ENCODE measurements around the gene DPP10.

Gene DPP10

GRCh38 chr2:115574667-115575066, 1132.2 kb downstream of the DPP10 start:
- ChIA-PET CTCF (no interaction called here), POLR2A (no interaction called here)
- H3K9me3 ChIP-seq (ENCODE audit: control insufficient read depth, insufficient read depth, low read depth, low read length): no peaks in the 10 kb centered on the region
- H3K27ac ChIP-seq (ENCODE audit: extremely low read depth, low read depth, low read length): no peak overlapping the region
- no peak for TF ChIP-seq ZNF610 (tag by site-specific recombination; IDR thresholded peaks at IDR 0.05; ENCODE audit: borderline replicate concordance)
- no peaks in the 10 kb centered on the region for H3K36me3 ChIP-seq (ENCODE audit: control insufficient read depth in 2 of 2, insufficient read depth in 1 of 2, low read length in 2 of 2)
- no peak overlapping the region for H3K4me3 ChIP-seq (ENCODE audit: low read depth, low read length)
- no peaks in the 10 kb centered on the region for H3K4me1 ChIP-seq (ENCODE audit: control insufficient read depth, insufficient read depth, low read length)

DNA sequence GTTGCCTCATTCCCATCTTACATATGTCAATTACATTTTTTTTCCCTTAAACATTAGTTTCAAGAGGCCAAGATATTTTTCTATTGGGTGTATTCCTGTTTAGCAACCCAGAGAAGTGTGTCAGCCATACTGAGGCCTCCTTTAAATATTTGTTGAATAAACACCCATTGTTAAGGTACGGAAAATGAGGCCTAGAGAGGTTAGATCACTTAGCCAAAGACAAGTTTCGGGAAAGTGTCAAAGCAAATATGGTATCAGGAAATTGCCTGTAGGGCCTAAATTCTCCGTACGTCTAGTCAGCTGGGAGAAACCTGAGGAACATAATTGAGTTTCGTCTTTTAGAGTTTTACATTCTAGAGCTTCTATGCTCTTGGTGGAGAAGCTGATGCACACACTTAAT, 1138.3 kb downstream of the DPP10 start:
- no peak overlapping the region for H3K27ac ChIP-seq (ENCODE audit: extremely low read depth, low read depth, low read length)
- H3K9me3 ChIP-seq (ENCODE audit: control insufficient read depth, insufficient read depth, low read depth, low read length): no peaks in the 10 kb centered on the region
- H3K4me1 ChIP-seq (ENCODE audit: control insufficient read depth, insufficient read depth, low read length): no peaks in the 10 kb centered on the region
- POLR2A ChIA-PET: no interaction called here
- no peaks in the 10 kb centered on the region for H3K36me3 ChIP-seq (ENCODE audit: control insufficient read depth in 2 of 2, insufficient read depth in 1 of 2, low read length in 2 of 2)
- TF ChIP-seq BCL11B (tag by site-specific recombination; IDR thresholded peaks at IDR 0.05; ENCODE audit: low read depth) (no peak), YY1 (tag by site-specific recombination; IDR thresholded peaks at IDR 0.05) (no peak), ZNF677 (tag by site-specific recombination; IDR thresholded peaks at IDR 0.05) (no peak), PRDM4 (tag by site-specific recombination; IDR thresholded peaks at IDR 0.05) (no peak), ZNF624 (tag by site-specific recombination; IDR thresholded peaks at IDR 0.05) (no peak), ZNF133 (tag by site-specific recombination; IDR thresholded peaks at IDR 0.05) (no peak), KLF16 (tag by site-specific recombination; IDR thresholded peaks at IDR 0.05) (no peak), ZNF23 (tag by site-specific recombination; IDR thresholded peaks at IDR 0.05; ENCODE audit: borderline replicate concordance) (no peak), ZNF211 (tag by site-specific recombination; IDR thresholded peaks at IDR 0.05; ENCODE audit: low read depth) (no peak)
- TF ChIP-seq, protein P1, sequence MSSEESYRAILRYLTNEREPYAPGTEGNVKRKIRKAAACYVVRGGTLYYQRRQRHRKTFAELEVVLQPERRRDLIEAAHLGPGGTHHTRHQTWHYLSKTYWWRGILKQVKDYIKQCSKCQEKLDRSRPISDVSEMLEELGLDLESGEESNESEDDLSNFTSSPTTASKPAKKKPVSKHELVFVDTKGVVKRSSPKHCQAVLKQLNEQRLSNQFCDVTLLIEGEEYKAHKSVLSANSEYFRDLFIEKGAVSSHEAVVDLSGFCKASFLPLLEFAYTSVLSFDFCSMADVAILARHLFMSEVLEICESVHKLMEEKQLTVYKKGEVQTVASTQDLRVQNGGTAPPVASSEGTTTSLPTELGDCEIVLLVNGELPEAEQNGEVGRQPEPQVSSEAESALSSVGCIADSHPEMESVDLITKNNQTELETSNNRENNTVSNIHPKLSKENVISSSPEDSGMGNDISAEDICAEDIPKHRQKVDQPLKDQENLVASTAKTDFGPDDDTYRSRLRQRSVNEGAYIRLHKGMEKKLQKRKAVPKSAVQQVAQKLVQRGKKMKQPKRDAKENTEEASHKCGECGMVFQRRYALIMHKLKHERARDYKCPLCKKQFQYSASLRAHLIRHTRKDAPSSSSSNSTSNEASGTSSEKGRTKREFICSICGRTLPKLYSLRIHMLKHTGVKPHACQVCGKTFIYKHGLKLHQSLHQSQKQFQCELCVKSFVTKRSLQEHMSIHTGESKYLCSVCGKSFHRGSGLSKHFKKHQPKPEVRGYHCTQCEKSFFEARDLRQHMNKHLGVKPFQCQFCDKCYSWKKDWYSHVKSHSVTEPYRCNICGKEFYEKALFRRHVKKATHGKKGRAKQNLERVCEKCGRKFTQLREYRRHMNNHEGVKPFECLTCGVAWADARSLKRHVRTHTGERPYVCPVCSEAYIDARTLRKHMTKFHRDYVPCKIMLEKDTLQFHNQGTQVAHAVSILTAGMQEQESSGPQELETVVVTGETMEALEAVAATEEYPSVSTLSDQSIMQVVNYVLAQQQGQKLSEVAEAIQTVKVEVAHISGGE (tag by site-specific recombination; conservative IDR thresholded peaks at IDR 0.05; ENCODE audit: low read depth): no peak
- TF ChIP-seq, protein P2, sequence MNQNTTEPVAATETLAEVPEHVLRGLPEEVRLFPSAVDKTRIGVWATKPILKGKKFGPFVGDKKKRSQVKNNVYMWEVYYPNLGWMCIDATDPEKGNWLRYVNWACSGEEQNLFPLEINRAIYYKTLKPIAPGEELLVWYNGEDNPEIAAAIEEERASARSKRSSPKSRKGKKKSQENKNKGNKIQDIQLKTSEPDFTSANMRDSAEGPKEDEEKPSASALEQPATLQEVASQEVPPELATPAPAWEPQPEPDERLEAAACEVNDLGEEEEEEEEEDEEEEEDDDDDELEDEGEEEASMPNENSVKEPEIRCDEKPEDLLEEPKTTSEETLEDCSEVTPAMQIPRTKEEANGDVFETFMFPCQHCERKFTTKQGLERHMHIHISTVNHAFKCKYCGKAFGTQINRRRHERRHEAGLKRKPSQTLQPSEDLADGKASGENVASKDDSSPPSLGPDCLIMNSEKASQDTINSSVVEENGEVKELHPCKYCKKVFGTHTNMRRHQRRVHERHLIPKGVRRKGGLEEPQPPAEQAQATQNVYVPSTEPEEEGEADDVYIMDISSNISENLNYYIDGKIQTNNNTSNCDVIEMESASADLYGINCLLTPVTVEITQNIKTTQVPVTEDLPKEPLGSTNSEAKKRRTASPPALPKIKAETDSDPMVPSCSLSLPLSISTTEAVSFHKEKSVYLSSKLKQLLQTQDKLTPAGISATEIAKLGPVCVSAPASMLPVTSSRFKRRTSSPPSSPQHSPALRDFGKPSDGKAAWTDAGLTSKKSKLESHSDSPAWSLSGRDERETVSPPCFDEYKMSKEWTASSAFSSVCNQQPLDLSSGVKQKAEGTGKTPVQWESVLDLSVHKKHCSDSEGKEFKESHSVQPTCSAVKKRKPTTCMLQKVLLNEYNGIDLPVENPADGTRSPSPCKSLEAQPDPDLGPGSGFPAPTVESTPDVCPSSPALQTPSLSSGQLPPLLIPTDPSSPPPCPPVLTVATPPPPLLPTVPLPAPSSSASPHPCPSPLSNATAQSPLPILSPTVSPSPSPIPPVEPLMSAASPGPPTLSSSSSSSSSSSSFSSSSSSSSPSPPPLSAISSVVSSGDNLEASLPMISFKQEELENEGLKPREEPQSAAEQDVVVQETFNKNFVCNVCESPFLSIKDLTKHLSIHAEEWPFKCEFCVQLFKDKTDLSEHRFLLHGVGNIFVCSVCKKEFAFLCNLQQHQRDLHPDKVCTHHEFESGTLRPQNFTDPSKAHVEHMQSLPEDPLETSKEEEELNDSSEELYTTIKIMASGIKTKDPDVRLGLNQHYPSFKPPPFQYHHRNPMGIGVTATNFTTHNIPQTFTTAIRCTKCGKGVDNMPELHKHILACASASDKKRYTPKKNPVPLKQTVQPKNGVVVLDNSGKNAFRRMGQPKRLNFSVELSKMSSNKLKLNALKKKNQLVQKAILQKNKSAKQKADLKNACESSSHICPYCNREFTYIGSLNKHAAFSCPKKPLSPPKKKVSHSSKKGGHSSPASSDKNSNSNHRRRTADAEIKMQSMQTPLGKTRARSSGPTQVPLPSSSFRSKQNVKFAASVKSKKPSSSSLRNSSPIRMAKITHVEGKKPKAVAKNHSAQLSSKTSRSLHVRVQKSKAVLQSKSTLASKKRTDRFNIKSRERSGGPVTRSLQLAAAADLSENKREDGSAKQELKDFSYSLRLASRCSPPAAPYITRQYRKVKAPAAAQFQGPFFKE (tag by site-specific recombination; IDR thresholded peaks at IDR 0.05; ENCODE audit: borderline replicate concordance): no peak
- CTCF ChIA-PET: no interaction called here
- no peak overlapping the region for H3K4me3 ChIP-seq (ENCODE audit: low read depth, low read length)
